Right renal cortex interstitium (tissue), 3 donors: ENCODE data around the gene CCDC85A. TPM values are rescaled to one million over a fixed set of nuclear protein-coding genes. Genes with fewer than 3 reads are reported as not detected.

ENCODE experiments used
- DNase-seq, 3 donors: peaks; one replicate each; pipeline ENCODE4 v3.0.0-alpha.2; 2013; ENCODE audit warnings: low read depth in 3 of 3, low spot score in 2 of 3
- polyA plus RNA-seq, 3 donors: library from polyadenylated mRNA; unstranded; fragments of 120-200 nt; gene quantifications; one replicate each; pipeline ENCODE4 v1.2.1, GENCODE V29; 2013; ENCODE audit not compliant: insufficient read length in 3 of 3

The CCDC85A gene
- polyA plus RNA-seq, 3 donors, result 1.5 to 1.9 (median 1.8) TPM

DNA sequence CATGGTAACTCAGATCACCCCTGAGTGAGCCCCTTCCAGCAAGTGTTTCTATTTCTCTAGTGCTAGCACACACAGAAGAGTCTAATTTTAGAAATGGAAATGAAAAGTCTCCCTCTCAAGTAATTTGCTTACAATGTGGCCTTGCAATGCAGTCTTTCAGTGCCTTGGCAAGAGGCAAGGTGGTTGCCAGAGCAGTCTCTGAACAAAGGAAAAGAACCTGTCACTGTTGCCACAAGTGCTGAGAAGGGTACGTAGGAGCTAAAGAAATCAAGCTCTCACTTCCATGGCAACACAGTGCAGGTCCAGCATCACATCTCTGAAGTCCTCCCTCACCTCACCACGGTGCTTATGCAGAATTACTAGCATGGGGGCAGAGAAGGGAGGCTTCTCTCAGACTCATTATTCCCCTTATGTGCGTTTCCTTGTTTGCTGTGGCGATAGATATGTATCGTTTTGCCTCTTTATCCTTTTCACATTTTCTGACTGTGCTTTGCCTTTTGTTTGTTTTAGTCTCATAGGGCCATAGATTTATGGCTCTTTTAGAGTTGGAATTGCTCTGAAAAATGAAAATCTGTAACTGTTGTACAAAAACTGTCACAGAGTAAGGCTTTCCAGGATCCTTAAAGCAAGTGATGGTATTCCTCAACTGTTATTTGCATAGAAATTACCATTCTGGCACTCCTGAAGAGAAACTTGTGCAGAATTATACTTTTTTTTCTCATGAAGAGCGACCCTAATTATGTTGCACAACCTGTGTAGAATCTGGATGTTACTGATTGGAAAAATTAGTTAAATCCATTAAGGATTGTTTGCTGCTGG lies 164.8 kb downstream of the CCDC85A start:
- no peak for DNase-seq

DNA sequence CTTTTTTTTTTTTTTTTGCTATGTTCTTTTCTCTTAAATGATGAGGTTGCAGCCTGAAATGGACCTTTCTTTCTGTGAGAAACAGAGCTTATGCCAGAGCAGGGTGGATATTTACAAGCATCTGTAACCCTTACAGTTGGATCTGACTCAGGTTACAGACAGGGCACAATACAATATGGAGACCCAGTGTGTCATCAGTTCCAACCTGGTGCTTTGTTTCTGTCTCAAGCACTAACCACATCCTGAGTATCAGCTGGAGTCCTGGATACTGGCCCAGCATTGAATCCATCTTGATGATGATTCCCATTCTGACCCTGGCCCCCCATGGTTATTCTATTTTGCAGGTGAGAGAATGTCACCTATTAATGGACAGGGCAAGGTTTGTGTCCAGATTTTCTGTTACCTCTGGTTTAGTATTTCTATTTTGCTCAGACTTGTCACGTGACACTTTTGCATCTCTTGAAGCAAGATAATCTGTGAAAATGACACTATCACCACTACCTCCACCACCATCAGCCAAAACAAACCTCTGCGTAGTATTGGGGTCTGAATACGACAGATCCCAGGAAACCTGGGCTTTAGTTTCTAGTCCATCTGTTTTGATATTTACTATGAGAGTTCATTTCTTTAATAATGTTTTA lies 174.0 kb downstream of the CCDC85A start:
- no peak for DNase-seq

DNA sequence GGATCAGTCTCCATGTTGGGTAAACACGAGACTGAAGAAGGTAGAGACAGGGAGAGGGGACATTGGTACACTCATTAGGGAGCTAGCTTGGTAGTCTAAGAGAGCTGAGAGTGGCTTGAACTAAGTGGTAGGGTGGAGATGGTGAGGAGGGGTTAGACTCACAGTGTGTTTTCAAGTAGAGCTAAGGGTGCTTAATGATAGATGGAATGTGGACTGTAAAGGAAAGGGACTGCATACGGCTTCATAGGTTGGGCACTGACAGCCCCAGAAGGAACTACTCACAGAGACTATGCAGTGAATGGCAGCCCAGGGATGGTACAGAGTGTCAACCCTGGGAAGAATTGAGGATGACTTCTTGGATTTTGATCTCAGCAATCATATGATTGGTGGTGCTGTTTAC lies 178.1 kb downstream of the CCDC85A start:
- no peak for DNase-seq

DNA sequence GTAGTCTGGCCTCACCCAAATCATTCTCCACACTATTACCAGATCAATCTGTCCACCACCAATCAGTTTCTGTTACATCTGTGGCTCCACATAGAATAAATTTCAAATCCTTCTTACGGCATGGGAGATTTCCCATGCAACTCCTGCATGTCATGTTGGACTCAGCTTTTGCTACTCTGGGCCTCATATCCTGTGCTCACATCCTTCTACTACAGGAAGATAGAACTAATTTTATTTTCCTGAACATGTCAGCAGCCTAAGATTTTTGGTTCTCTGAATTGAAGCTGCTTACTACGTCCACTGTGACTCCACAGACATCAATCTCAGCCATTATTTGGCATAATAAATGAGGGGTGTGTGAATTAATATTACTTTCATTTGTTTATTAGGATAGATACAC lies 181.1 kb downstream of the CCDC85A start:
- DNase-seq, result no peak

DNA sequence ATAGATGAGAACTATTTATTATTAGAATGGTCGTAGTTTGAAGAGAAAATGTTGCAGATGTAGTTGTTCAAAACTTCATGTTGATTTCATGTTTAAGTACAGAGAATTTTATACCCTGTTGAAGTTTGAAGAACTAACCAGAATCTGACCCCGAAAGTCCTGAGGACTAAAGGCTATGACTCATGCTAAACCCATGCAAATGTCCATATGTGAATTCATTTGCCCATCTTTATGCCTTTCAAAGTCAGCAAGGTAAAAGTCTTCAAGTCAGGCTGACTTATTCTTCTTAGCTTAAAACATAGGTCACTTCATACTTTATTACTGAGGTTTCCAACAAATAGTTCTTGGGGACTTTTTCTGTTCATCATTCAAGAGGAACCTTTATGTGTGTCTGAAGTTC lies 185.5 kb downstream of the CCDC85A start:
- no peak for DNase-seq

DNA sequence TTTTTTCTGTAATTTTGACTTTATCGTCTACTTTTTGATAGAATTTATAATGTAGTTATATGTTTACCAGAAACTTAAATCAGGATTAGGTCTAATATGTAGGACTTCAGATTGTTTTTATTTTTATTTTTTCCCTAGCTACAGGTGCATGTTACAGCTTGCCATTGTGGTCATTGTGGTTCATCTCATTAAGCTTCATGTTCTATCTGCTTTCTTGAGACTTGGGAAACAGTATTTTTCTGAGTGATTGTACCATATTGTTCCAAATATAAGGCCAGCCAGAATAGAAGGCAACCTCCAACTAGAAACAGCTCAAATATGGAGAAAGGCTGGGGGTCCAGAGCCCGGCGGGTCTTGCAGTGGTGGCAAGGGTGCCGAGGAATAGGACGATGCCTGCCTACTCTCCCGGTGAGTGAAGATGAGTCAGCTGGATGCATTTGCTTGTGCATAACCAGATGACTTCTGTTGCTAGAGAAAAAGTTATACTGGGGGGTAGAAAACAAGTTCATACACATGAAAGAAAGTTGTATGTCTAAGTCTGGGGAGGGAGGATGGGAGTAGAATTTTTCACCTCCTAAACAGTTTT lies 188.4 kb downstream of the CCDC85A start:
- no peak for DNase-seq

DNA sequence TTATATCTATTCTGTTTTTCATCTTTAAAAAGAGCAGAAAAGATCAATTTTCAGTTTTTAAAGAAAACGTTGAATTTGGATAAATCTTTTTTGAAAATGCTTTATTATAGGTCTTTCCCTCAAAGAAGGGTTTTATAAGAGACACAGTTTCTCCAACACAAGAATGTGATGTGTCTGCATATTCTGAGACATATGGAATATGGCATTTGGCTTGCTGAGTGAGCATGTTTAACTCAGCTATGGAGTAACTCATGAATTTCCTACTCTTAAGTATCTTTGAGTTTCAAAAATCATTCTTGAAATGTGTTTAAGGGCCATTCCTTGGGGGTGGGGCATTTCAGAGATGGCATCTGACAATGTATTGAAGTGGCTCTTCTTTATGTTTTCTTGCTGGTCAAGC lies 191.5 kb downstream of the CCDC85A start:
- no peak for DNase-seq

DNA sequence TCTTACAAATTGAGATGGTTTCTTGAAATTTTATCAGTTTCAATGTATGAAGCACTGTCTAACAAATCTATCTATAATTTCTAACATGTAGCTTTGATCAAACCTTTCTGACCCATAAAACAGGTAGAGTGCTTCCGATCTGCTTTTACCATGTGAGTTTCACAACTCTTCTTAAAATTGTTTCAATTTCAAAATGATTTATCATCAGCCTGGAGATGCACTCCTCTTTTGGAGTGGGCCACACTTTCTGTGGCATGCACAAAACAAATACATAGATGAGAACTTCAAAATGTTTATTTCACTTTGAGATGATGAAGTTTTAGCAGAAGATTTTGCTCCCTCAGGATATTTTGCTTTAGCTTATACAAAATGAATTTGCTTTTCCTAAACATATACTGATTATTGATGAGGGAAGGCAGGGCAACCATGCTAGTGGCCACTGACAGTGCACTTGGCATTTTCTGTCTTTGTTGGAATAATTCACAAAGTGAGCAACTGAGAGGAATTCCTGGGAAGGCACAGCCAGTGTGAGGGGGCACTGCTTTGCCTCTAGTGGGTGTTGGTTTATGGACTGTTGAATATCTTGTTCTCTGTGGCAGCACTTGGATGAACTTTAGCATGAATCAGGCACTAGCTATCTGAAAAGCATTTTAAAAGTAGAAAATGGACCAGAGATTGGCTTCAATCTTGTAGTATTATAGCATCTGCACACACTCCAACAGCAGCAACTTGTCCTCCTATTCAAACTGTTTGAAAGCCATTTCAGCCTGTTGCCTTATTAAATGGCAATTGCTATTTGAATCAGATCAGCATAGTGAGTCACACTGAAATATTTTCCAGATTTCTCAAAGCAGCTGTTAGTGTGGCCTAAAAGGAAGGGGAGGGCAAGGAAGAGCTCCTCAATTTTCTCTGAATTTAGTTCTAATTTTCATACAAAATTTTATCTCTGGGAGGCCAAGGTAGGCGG lies 193.2 kb downstream of the CCDC85A start:
- DNase-seq, result no peak

DNA sequence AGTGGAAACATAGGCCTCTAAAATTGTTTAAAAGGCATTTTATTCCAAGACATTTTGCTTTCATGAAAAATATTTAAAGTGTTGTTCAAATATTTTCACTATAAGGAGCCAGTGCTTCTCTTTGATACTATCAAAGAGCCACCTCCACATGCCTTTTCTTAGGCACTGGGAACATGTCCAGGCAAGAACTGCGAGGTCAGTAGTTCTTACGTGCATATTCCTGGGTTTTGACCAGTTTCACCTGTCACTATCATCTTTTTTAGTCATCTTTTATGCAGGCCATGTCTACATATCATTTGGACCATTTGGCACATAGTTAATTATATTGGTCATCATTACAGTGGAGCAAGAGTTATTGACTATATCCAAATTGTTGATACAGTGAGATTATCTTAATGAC lies 195.3 kb downstream of the CCDC85A start:
- no peak for DNase-seq

DNA sequence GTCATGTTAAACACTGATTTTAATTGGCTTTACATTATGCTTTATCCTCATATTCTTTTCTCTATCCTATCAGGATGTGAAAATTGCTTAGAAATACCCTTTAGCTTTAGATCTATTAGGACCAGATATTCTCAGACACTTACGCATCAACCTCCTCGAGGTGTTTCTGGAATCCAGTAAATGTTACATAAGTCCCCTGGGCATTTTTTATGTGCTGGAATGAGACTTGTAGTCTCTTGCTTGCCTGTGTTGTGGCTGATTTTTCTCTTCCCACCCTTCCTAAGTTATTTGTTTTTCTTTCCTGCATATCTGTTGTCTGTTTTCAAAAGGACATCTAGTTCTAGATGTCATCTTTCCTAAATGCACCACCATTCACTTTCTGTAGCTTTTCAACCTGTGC lies 197.1 kb downstream of the CCDC85A start:
- DNase-seq, result no peak

DNA sequence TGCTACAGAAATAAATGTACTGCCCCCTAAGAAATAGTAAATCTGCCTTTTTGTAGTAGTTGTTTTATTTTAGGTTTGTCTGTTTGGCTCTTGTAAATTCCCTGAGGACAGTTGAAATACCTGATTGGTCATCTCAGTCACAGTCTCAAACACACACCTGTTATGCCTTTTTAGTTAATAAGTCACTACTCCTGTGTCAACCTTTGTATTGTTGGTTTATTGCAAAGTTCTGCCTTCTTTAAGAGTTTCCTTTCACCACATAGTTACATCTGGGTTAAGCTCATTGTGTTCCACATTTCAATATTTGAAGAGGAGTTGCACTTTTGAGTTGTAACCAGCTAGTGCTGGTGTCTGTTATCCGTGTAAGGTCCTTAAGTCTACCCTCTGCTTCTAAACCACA lies 198.7 kb downstream of the CCDC85A start:
- DNase-seq, result no peak

DNA sequence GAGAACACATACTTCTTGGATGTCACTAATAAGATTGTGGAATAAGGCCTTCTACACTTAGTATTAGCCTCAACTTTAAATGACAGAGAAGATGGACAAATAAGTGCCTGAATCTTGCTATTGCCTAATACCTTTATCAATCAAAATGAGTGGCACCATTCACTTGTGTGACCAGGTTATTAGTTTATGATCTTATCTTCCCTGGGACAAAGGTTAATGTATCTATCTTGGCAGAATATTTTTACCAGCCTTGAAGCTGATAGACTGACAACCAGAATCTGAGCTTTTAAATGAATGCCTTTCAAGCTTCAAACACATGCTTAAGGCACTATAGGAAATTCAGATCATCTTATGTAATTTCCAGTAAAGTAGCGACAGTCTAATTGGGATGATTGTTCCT lies 202.9 kb downstream of the CCDC85A start:
- no peak for DNase-seq

DNA sequence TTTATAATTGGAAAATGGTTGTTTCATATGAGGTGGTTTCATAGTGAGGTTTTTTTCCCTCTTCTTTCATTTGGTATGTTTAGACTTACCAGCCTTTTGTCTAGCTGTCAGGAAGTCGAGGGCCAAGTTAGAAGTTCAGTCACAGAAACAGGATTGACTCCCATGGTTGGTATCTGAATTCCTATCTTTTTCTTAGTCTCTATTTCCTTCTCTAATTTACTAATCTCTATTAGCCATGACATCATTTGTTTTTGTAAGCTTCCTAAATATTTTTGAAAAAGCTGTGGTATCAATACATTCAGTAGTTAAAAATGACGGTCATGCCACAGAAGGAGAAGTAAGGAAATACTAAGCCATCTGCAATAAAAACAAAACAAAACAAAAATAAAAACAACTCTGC lies 206.9 kb downstream of the CCDC85A start:
- no peak for DNase-seq

DNA sequence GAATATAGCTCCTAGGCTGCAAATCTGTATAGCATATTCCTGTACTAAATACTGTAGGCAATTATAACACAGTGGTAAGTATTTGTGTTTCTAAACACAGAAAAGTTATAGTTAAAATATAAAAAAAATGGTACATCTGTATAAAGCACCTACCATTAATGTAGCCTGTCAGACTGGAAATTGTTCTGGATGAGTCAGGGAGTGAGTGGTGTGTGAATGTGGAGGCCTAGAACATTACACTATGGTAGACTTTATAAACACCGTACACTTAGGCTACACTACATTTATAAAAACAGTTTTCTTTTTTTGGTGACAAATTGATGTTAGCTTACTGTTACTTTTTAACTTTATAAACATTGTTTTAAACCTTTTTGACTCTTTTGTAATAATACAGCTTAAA lies 226.3 kb downstream of the CCDC85A start:
- no peak for DNase-seq

DNA sequence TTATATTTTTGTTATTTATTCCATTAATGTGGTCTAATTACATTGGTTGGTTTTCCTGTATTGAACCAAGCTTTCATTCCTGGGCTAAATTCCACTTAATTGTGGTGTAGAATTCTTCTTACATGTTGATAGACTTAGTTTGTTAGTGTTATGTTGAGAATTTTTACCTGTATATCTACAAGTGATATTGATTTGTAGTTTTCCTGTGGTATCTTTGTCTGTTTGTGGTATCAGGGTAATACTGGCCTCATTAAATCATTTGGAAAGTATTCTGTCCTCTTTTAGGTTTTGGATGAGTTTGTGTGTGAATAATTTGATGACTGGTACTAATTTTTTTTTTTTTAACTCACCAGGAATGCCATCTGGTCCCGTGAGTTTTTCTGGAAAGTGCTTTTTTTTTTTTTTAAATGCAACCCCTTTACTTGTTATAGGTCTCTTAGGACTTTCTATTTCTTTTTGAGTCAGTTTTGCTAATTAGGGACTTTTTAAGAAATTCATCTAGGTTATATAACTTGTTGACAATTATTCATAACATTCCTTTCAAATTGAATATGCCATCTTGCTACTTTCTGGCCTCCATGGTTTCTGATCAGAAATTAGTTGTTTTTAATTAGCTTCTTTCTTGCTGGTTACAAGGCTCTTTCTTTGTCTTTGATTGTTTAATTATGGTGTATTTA lies 232.8 kb downstream of the CCDC85A start:
- no peak for DNase-seq
